Kidney (tissue), 22 donors: ENCODE measurements around the gene MREG. TPM values are rescaled to one million over a fixed set of nuclear protein-coding genes. Genes with fewer than 3 reads are reported as not detected.

Experiments used
- DNase-seq, 5 donors: peaks; one replicate each; pipeline ENCODE4 v3.0.0-alpha.2; 2013 to 2020
- FAIRE-seq: peaks from 2 replicates; lab custom pipeline; 2012; peaks lifted over from hg19 to GRCh38; lab: Jason Lieb, UNC
- H3K27ac ChIP-seq, 2 donors: one replicate each; pipeline ENCODE4 v1.7.0; 2013; ENCODE audit warnings: low read depth in 2 of 2, low read length in 2 of 2, inconsistent platforms in 1 of 2
- H3K27me3 ChIP-seq: one replicate; pipeline ENCODE4 v1.7.1; 2013; ENCODE audit warnings: low read length, inconsistent platforms; ENCODE audit not compliant: control insufficient read depth, insufficient read depth
- H3K36me3 ChIP-seq, 3 donors: one replicate each; pipeline versions ENCODE4 v1.7.0 to v1.7.1; 2013; ENCODE audit warnings: low read length in 3 of 3, control low read depth in 1 of 3, inconsistent platforms in 1 of 3; ENCODE audit not compliant: insufficient read depth in 3 of 3, control insufficient read depth in 2 of 3
- H3K4me1 ChIP-seq, 3 donors: one replicate each; pipeline versions ENCODE4 v1.7.0 to v1.7.1; 2013; ENCODE audit warnings: low read length in 3 of 3, inconsistent platforms in 1 of 3, low read depth in 1 of 3; ENCODE audit not compliant: control insufficient read depth in 2 of 3, insufficient read depth in 2 of 3
- H3K4me3 ChIP-seq, 3 donors: one replicate each; pipeline versions ENCODE4 v1.7.0 to v1.8.1; 2013; ENCODE audit warnings: low read length in 3 of 3, control low read depth in 1 of 3, inconsistent platforms in 1 of 3
- H3K9ac ChIP-seq, 3 donors: one replicate each; pipeline versions ENCODE4 v1.7.0 to v1.7.1; 2013; ENCODE audit warnings: low read length in 3 of 3, control low read depth in 1 of 3, inconsistent platforms in 1 of 3
- H3K9me3 ChIP-seq, 3 donors: one replicate each; pipeline versions ENCODE4 v1.7.0 to v1.7.1; 2013; ENCODE audit warnings: low read length in 3 of 3, control low read depth in 1 of 3, inconsistent platforms in 1 of 3; ENCODE audit not compliant: control insufficient read depth in 2 of 3, insufficient read depth in 1 of 3
- CTCF ChIP-seq: IDR thresholded peaks from 3 replicates; pipeline ENCODE4 v1.5.1; 2012; ENCODE audit warnings: mild to moderate bottlenecking, moderate library complexity, borderline replicate concordance; ENCODE audit not compliant: insufficient read depth; ENCODE audit errors: extremely low read depth
- intact Hi-C: fragments of 100-400 bp; cut with DNase I; formaldehyde crosslinking; loops from one replicate; pipeline ENCODE4 v1.11.1; 2022
- long read RNA-seq, 10 donors: library from polyadenylated mRNA in 1 of 10; unstranded in 1 of 10; transcript quantifications; one replicate each; pipeline ENCODE4 v2.0.0 and lab custom pipeline, GENCODE V29; 2021 to 2026
- polyA plus RNA-seq: library from polyadenylated mRNA; stranded (reverse); fragments of 350-450 nt; fragmentation: Illumina TruSeq; extraction: RNeasy Lipid Tissue Mini Kit (QIAGEN cat#74804); gene quantifications from one replicate; pipeline ENCODE4 v1.2.3, GENCODE V29; 2014; ENCODE audit warnings: low read depth, low replicate concordance; ENCODE audit not compliant: insufficient read depth
- total RNA-seq: library from RNA; stranded (reverse); fragmentation: NEBNext Ultra II Directional; extraction: Animal tissue kit (Norgen Biotek cat#: 25700); gene quantifications from one replicate; pipeline ENCODE4 v1.2.1, GENCODE V29; 2021
- donor health status: control.
- donor health status: control.
- donor health status: control.
- donor health status: control.
- donor health status: control.
- donor health status: DM: yes; HTN: yes; CAD: no.
- donor health status: Normal renal cell carcinoma (clear cell type).

Gene MREG
- total RNA-seq (16.7 TPM), polyA plus RNA-seq (3.6 TPM)
- long read RNA-seq, donor 1: 0 reads
- long read RNA-seq, donor 2, partial matches to known transcripts: 0 of 4 reads
- long read RNA-seq, donor 2, other reads (novel, unspliced or antisense): 0 of 4 reads
- long read RNA-seq, donor 3, partial matches to known transcripts: 15 of 17 reads
- long read RNA-seq, donor 3, other reads (novel, unspliced or antisense): 0 of 17 reads
- long read RNA-seq, donor 4, partial matches to known transcripts: 6 of 9 reads
- long read RNA-seq, donor 4, other reads (novel, unspliced or antisense): 0 of 9 reads
- long read RNA-seq, donor 5: 0 reads
- long read RNA-seq, donor 6, partial matches to known transcripts: 0 of 3 reads
- long read RNA-seq, donor 6, other reads (novel, unspliced or antisense): 0 of 3 reads
- long read RNA-seq, donor 7, partial matches to known transcripts: 0 of 3 reads
- long read RNA-seq, donor 7, other reads (novel, unspliced or antisense): 1 of 3 reads
- long read RNA-seq, donor 8, partial matches to known transcripts: 20 of 21 reads
- long read RNA-seq, donor 8, other reads (novel, unspliced or antisense): 0 of 21 reads
- long read RNA-seq, donor 9, partial matches to known transcripts: 15 of 15 reads
- long read RNA-seq, donor 9, other reads (novel, unspliced or antisense): 0 of 15 reads
- long read RNA-seq, donor 10, partial matches to known transcripts: 0 of 2 reads
- long read RNA-seq, donor 10, other reads (novel, unspliced or antisense): 0 of 2 reads

- peak within 1 kb of the TSS; percentile 20 to 68 (median 57) for H3K9ac ChIP-seq
- intact Hi-C loops: no loop called here
- no peak for FAIRE-seq
Measured at GRCh38 chr2:216013080-216013909, at the start of gene MREG. Gene MREG (minus strand): TSS chr2:216013551. CDS start chr2:216013327, 224 bp downstream.

GRCh38 chr2:216059233-216059834 is 46.0 kb upstream of the MREG start:
- no peak overlapping the region for H3K27ac ChIP-seq
- FAIRE-seq: no peak
- intact Hi-C loops: no loop called here

More at GRCh38 chr2:216013080-216013909, at the start of gene MREG:
- no peaks in the 10 kb centered on the region for H3K36me3 ChIP-seq
- TF ChIP-seq CTCF: peak; percentile 56
- H3K27ac ChIP-seq: peak within 1 kb of the TSS; percentile 33 to 61
- no peaks in the 10 kb centered on the region for H3K27me3 ChIP-seq
- H3K4me1 ChIP-seq: peaks cover 3 to 10% (median 3%) of the 10 kb centered on the region in 3 donors
- no peaks in the 10 kb centered on the region for H3K9me3 ChIP-seq
- peak within 1 kb of the TSS; percentile 61 to 64 (median 62) for H3K4me3 ChIP-seq
- peak; percentile 88 to 94 (median 92) for DNase-seq

More at GRCh38 chr2:216059233-216059834, 46.0 kb upstream of the MREG start:
- TF ChIP-seq CTCF: no peak
- Histone ChIP-seq H3K4me1 (peaks cover 9 to 14% (median 13%) of the 10 kb centered on the region in 3 donors), H3K4me3 (no peak overlapping the region), H3K9ac (no peak overlapping the region), H3K9me3 (no peaks in the 10 kb centered on the region), H3K27me3 (no peaks in the 10 kb centered on the region), H3K36me3 (peaks cover 0 to 12% (median 2%) of the 10 kb centered on the region in 3 donors)
- DNase-seq: no peak
